GM19351 (cell line): ENCODE results near the gene C4orf50.
"Not testable (repeated sequence)": the region's sequence is repeated elsewhere in the genome, so short reads cannot be mapped to it uniquely, and the experiment has no call there.

Experiments used
- ATAC-seq: cut with Tn5 transposase; IDR thresholded peaks from one replicate; pipeline ENCODE4 v1.9.1; 2021; ENCODE audit warnings: mild to moderate bottlenecking, moderate library complexity; ENCODE audit not compliant: unreplicated experiment

The C4orf50 gene

GRCh38 chr4:5869966-5870619 lies 148.1 kb downstream of the C4orf50 start:
- ATAC-seq: no peak

GRCh38 chr4:5867866-5868265 lies 150.4 kb downstream of the C4orf50 start:
- ATAC-seq: no peak

- ATAC-seq: no peak
Observed at GRCh38 chr4:5866841-5867813, 151.1 kb downstream of the C4orf50 start.

- ATAC-seq: no peak
Observed at GRCh38 chr4:5865896-5866599, 152.2 kb downstream of the C4orf50 start.

GRCh38 chr4:5863461-5864113 lies 154.6 kb downstream of the C4orf50 start:
- ATAC-seq: no peak

- ATAC-seq: no peak
Observed at GRCh38 chr4:5858020-5858769, 160.0 kb downstream of the C4orf50 start.

- no peak for ATAC-seq
Observed at GRCh38 chr4:5857199-5857598, 161.0 kb downstream of the C4orf50 start.

GRCh38 chr4:5856362-5856761 lies 161.9 kb downstream of the C4orf50 start:
- not testable (repeated sequence) for ATAC-seq

GRCh38 chr4:5854929-5855328 lies 163.3 kb downstream of the C4orf50 start:
- no peak for ATAC-seq

GRCh38 chr4:5852523-5853202 lies 165.6 kb downstream of the C4orf50 start:
- ATAC-seq: no peak

GRCh38 chr4:5851637-5852301 lies 166.5 kb downstream of the C4orf50 start:
- ATAC-seq: no peak
